ENCODE data around the gene PELI2. TPM values are rescaled to one million over a fixed set of nuclear protein-coding genes. Genes with fewer than 3 reads are reported as not detected.
A peak's percentile ranks its signal among the peaks of the same experiment; 100 is the strongest.

PELI2 gene
- total RNA-seq, 1 donor from 2014 or later = 17.1 TPM

DNA sequence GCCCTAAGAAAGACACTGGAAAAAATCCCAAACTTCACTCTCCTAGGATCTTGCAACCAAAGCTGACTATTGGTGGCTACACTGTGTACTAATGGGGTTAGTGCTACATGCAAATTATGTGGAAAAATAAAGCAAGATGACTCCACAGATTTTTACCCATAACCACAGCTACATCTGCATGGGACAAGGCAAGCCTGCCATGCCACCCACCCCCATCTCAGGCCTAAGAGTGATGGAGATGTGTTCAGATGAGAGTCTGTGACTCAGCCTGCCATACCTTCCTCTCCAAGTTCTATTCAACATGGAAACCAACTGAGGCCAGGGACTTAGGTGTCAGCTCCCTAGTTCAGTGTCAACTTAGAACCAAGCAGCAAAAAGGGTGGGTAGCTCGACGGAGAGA is 206.2 kb downstream of the PELI2 start:
- H3K4me1 ChIP-seq = no peaks in the 10 kb centered on the region
- no peak overlapping the region for H3K27ac ChIP-seq
- intact Hi-C loops (cut with DNase I) = no loop called here
- H3K4me3 ChIP-seq = no peak overlapping the region
- H3K9me3 ChIP-seq = no peaks in the 10 kb centered on the region
- no peak for TF ChIP-seq CTCF (IDR thresholded peaks at IDR 0.05)
- no peaks in the 10 kb centered on the region for H3K27me3 ChIP-seq
- H3K36me3 ChIP-seq = no peaks in the 10 kb centered on the region
- no peak for DNase-seq (ENCODE audit: low spot score in 2 of 2)

GRCh38 chr14:56324856-56325699 is 206.9 kb downstream of the PELI2 start:
- Histone ChIP-seq H3K27ac (no peak overlapping the region), H3K9me3 (no peaks in the 10 kb centered on the region), H3K4me1 (no peaks in the 10 kb centered on the region), H3K36me3 (no peaks in the 10 kb centered on the region), H3K27me3 (no peaks in the 10 kb centered on the region), H3K4me3 (no peak overlapping the region)
- no peak for DNase-seq (ENCODE audit: low spot score in 2 of 2)
- no peak for TF ChIP-seq CTCF (IDR thresholded peaks at IDR 0.05)
- intact Hi-C loops (cut with DNase I) = no loop called here

GRCh38 chr14:56328021-56328420 is 209.8 kb downstream of the PELI2 start:
- Histone ChIP-seq H3K4me1 (no peaks in the 10 kb centered on the region), H3K9me3 (no peaks in the 10 kb centered on the region), H3K36me3 (no peaks in the 10 kb centered on the region), H3K27me3 (no peaks in the 10 kb centered on the region), H3K4me3 (no peak overlapping the region), H3K27ac (no peak overlapping the region)
- no peak for TF ChIP-seq CTCF (IDR thresholded peaks at IDR 0.05)
- intact Hi-C loops (cut with DNase I) = no loop called here
- DNase-seq (ENCODE audit: low spot score in 2 of 2) = no peak

DNA sequence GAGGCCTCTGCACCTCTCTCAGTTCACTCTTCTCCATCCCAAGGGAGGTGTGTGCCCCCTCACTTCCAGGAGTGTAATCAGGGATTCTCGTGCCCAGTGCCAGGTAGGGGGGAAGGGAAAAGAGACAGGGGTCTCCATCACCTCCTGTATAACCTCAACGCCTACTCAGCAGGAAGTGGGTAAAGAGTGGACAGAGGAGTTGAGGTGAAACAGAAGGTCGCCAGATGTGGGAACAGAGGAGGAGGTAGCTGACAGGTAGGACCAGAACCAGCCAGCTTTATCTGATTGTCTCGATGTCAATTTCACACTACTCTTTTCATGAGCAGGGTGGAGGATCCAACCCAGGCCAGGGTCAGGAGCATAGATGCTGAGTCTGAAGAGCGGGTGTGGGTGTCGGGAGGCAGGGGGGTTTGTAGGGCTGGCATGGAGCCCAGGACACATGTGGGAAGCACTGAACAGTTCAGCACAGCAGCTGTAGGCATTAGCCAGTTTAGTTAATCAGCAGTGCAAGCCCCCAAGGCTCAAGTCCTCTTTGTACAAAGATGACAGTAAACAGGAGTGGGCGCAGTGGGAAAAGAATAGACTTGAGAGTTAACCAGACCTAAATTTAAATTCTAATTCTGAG is 213.5 kb downstream of the PELI2 start:
- DNase-seq (ENCODE audit: low spot score in 2 of 2) = no peak
- H3K27ac ChIP-seq = no peak overlapping the region
- H3K4me3 ChIP-seq = no peak overlapping the region
- intact Hi-C loops (cut with DNase I) = no loop called here
- no peaks in the 10 kb centered on the region for H3K36me3 ChIP-seq
- no peak for TF ChIP-seq CTCF (IDR thresholded peaks at IDR 0.05)
- no peaks in the 10 kb centered on the region for H3K27me3 ChIP-seq
- peaks cover 0 to 11% of the 10 kb centered on the region in 2 donors for H3K4me1 ChIP-seq
- H3K9me3 ChIP-seq = no peaks in the 10 kb centered on the region

GRCh38 chr14:56333359-56334292 is 215.4 kb downstream of the PELI2 start:
- TF ChIP-seq CTCF (IDR thresholded peaks at IDR 0.05) = no peak
- peaks cover 0 to 11% of the 10 kb centered on the region in 2 donors for H3K4me1 ChIP-seq
- H3K9me3 ChIP-seq = no peaks in the 10 kb centered on the region
- intact Hi-C loops (cut with DNase I) = no loop called here
- H3K4me3 ChIP-seq = no peak overlapping the region
- H3K36me3 ChIP-seq = no peaks in the 10 kb centered on the region
- no peaks in the 10 kb centered on the region for H3K27me3 ChIP-seq
- DNase-seq (ENCODE audit: low spot score in 2 of 2) = no peak
- H3K27ac ChIP-seq = peak overlapping the region; percentile 20 to 28

Data from ascending aorta (tissue), 2 donors.